HG03442 (cell line): ENCODE measurements around the gene VTI1A.
A peak's percentile ranks its signal among the peaks of the same experiment; 100 is the strongest.

Experiments
- ATAC-seq: cut with Tn5 transposase; IDR thresholded peaks from one replicate; pipeline ENCODE4 v1.9.1; 2021; ENCODE audit warnings: mild to moderate bottlenecking, moderate library complexity; ENCODE audit not compliant: unreplicated experiment

The VTI1A gene

GRCh38 chr10:112821038-112821437, 374.0 kb downstream of the VTI1A start:
- no peak for ATAC-seq

- no peak for ATAC-seq
Measured at GRCh38 chr10:112821663-112822062, 374.6 kb downstream of the VTI1A start.

GRCh38 chr10:112823007-112823406, 376.0 kb downstream of the VTI1A start:
- ATAC-seq = no peak

GRCh38 chr10:112823604-112824003, 376.6 kb downstream of the VTI1A start:
- no peak for ATAC-seq

GRCh38 chr10:112826018-112826697, 379.1 kb downstream of the VTI1A start:
- no peak for ATAC-seq

- ATAC-seq = no peak
Measured at GRCh38 chr10:112827086-112827485, 380.1 kb downstream of the VTI1A start.

- ATAC-seq = no peak
Measured at GRCh38 chr10:112827951-112828350, 380.9 kb downstream of the VTI1A start.

GRCh38 chr10:112831859-112832258, 384.8 kb downstream of the VTI1A start:
- ATAC-seq = no peak

- ATAC-seq = no peak
Measured at GRCh38 chr10:112832361-112832878, 385.4 kb downstream of the VTI1A start.

GRCh38 chr10:112832959-112833358, 385.9 kb downstream of the VTI1A start:
- no peak for ATAC-seq

GRCh38 chr10:112834751-112835181, 387.8 kb downstream of the VTI1A start:
- no peak for ATAC-seq

GRCh38 chr10:112835217-112835715, 388.3 kb downstream of the VTI1A start:
- ATAC-seq = no peak

- no peak for ATAC-seq
Measured at GRCh38 chr10:112835944-112836451, 389.0 kb downstream of the VTI1A start.

GRCh38 chr10:112838784-112839481, 391.9 kb downstream of the VTI1A start:
- no peak for ATAC-seq

GRCh38 chr10:112839928-112840654, 393.1 kb downstream of the VTI1A start:
- ATAC-seq = no peak

GRCh38 chr10:112841549-112841948, 394.5 kb downstream of the VTI1A start:
- ATAC-seq = no peak

- peak; percentile 96 for ATAC-seq
Measured at GRCh38 chr10:112842832-112843360, 395.9 kb downstream of the VTI1A start.

- ATAC-seq = no peak
Measured at GRCh38 chr10:112843623-112844022, 396.6 kb downstream of the VTI1A start.

GRCh38 chr10:112844681-112845544, 397.9 kb downstream of the VTI1A start:
- no peak for ATAC-seq

GRCh38 chr10:112847778-112848177, 400.8 kb downstream of the VTI1A start:
- no peak for ATAC-seq
